SU-DHL-6 (cell line): ENCODE results near the gene RAD9A.

Experiments used
- CTCF ChIP-seq: fragments of 200-600 bp; sonication (generic); IDR thresholded peaks from one replicate; pipeline ENCODE4 v1.5.1; 2017; ENCODE audit warnings: antibody characterized with exemption, mild to moderate bottlenecking, low read length, moderate library complexity; ENCODE audit not compliant: insufficient read depth, poor library complexity, severe bottlenecking
- EZH2phosphoT487 ChIP-seq: fragments of 200-600 bp; sonication (generic), shearing (Covaris generic); conservative IDR thresholded peaks from 2 replicates; pipeline ENCODE4 v1.6.1; 2018; ENCODE audit warnings: mild to moderate bottlenecking, antibody characterized with exemption, low read length, moderate library complexity, mixed read lengths

GRCh38 chr11:67381244-67381972 lies 10.4 kb upstream of the RAD9A start:
- TF ChIP-seq CTCF (no peak), EZH2phosphoT487 (no peak)
